Gastrocnemius medialis (tissue), 4 donors: Measurements from ENCODE around the gene THSD4.

Experiments used
- CTCF ChIP-seq, 5 experiments: fragments of 450-650 bp in 3 of 5; fragments of 200-600 bp in 2 of 5; sonication (generic) in 2 of 5; IDR thresholded peaks in 4 of 5; conservative IDR thresholded peaks in 1 of 5; 1 replicate in 4 of 5; 2 replicates in 1 of 5; pipeline ENCODE4 v1.5.1; 2016 to 2019; ENCODE audit warnings: antibody characterized with exemption in 5 of 5, mild to moderate bottlenecking in 3 of 5, moderate library complexity in 3 of 5
- POLR2A ChIP-seq, 2 donors: fragments of 450-650 bp; IDR thresholded peaks; one replicate each; pipeline ENCODE4 v1.6.1; 2017; ENCODE audit warnings: antibody characterized with exemption in 2 of 2, mild to moderate bottlenecking in 2 of 2, moderate library complexity in 2 of 2

GRCh38 chr15:71261909-71262308 is 146.6 kb downstream of the THSD4 start:
- TF ChIP-seq CTCF (IDR thresholded peaks at IDR 0.05 in 4 of 5, conservative IDR thresholded peaks at IDR 0.05 in 1 of 5) (no peak), POLR2A (IDR thresholded peaks at IDR 0.05) (no peak)
